Neural crest cell (in vitro differentiated cells): ENCODE results near the gene TEX48. TPM values are rescaled to one million over a fixed set of nuclear protein-coding genes. Genes with fewer than 3 reads are reported as not detected.

Source experiments
- DNase-seq: peaks from one replicate; pipeline ENCODE4 v3.0.0; 2021; ENCODE audit warnings: low read depth, mixed read lengths, low spot score
- H3K27ac Mint-ChIP-seq: one replicate; pipeline ENCODE4 v1.8.0; 2021; ENCODE audit warnings: mild to moderate bottlenecking, mixed read lengths; ENCODE audit not compliant: unreplicated experiment
- H3K27me3 Mint-ChIP-seq: 2 replicates; pipeline ENCODE4 v1.8.0; 2021; ENCODE audit warnings: low read depth, mild to moderate bottlenecking, mixed read lengths
- H3K36me3 Mint-ChIP-seq: 2 replicates; pipeline ENCODE4 v1.8.0; 2021; ENCODE audit warnings: low read depth, mild to moderate bottlenecking, mixed read lengths
- H3K4me1 Mint-ChIP-seq: 2 replicates; pipeline ENCODE4 v1.8.0; 2021; ENCODE audit warnings: mixed read lengths
- H3K4me3 Mint-ChIP-seq: one replicate; pipeline ENCODE4 v1.8.0; 2021; ENCODE audit warnings: mild to moderate bottlenecking, mixed read lengths
- H3K9me3 Mint-ChIP-seq: 2 replicates; pipeline ENCODE4 v1.8.0; 2021; ENCODE audit warnings: mixed read lengths
- CTCF ChIP-seq: fragments of 200-600 bp; sonication (generic); conservative IDR thresholded peaks from 2 replicates; pipeline ENCODE4 v1.5.0; 2021; ENCODE audit warnings: antibody characterized with exemption, mild to moderate bottlenecking
- total RNA-seq: library from RNA; stranded (reverse); gene quantifications from 2 replicates; pipeline ENCODE4 v1.2.1, GENCODE V29; 2021

TEX48 gene
- total RNA-seq, 1 donor from 2014 or later: not detected

- H3K27ac Mint-ChIP-seq: no peak overlapping the region
These were observed 29.0 kb downstream of the TEX48 start for GRCh38 chr9:114652776-114653555.

GRCh38 chr9:114643896-114644295 lies 38.1 kb downstream of the TEX48 start:
- TF ChIP-seq CTCF: no peak
- Mint-ChIP-seq H3K36me3 (peaks cover 14% of the 10 kb centered on the region), H3K27me3 (no peaks in the 10 kb centered on the region), H3K4me3 (no peak overlapping the region), H3K27ac (no peak overlapping the region), H3K4me1 (no peaks in the 10 kb centered on the region), H3K9me3 (peaks cover 5% of the 10 kb centered on the region)
- DNase-seq: no peak

More at GRCh38 chr9:114652776-114653555, 29.0 kb downstream of the TEX48 start:
- no peaks in the 10 kb centered on the region for H3K9me3 Mint-ChIP-seq
- TF ChIP-seq CTCF: no peak
- H3K36me3 Mint-ChIP-seq: no peaks in the 10 kb centered on the region
- peaks cover 3% of the 10 kb centered on the region for H3K27me3 Mint-ChIP-seq
- no peak overlapping the region for H3K4me3 Mint-ChIP-seq
- H3K4me1 Mint-ChIP-seq: no peaks in the 10 kb centered on the region
- DNase-seq: no peak

DNA sequence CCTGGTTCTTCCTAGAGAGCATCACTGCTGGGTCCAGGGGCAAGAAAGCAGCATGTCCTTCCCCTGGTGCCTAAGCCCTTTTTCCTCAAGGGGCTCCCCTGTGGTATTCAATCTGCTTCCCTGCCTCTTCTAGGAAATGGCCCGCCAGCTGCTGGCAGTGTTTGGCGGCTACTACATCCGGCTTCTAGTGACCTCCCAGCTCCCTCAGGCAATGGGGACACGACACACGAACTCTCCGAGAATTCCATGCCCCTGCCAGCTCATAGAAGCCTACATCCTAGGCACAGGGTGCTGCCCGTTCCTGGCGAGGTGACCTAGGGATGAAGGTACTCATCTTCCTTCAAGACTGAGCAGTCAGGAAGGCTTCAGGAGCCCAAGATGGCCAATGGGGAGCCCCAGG lies 39.0 kb downstream of the TEX48 start:
- no peak for DNase-seq
- TF ChIP-seq CTCF: no peak
- Mint-ChIP-seq H3K9me3 (peaks cover 5% of the 10 kb centered on the region), H3K4me3 (no peak overlapping the region), H3K4me1 (no peaks in the 10 kb centered on the region), H3K27me3 (no peaks in the 10 kb centered on the region), H3K36me3 (peaks cover 14% of the 10 kb centered on the region), H3K27ac (no peak overlapping the region)

- no peak for DNase-seq
- H3K9me3 Mint-ChIP-seq: peaks cover 1% of the 10 kb centered on the region
- TF ChIP-seq CTCF: no peak
- H3K36me3 Mint-ChIP-seq: peaks cover 10% of the 10 kb centered on the region
- no peak overlapping the region for H3K4me3 Mint-ChIP-seq
- H3K4me1 Mint-ChIP-seq: no peaks in the 10 kb centered on the region
- no peaks in the 10 kb centered on the region for H3K27me3 Mint-ChIP-seq
- no peak overlapping the region for H3K27ac Mint-ChIP-seq
These were observed 40.0 kb downstream of the TEX48 start for GRCh38 chr9:114641967-114642366.

DNA sequence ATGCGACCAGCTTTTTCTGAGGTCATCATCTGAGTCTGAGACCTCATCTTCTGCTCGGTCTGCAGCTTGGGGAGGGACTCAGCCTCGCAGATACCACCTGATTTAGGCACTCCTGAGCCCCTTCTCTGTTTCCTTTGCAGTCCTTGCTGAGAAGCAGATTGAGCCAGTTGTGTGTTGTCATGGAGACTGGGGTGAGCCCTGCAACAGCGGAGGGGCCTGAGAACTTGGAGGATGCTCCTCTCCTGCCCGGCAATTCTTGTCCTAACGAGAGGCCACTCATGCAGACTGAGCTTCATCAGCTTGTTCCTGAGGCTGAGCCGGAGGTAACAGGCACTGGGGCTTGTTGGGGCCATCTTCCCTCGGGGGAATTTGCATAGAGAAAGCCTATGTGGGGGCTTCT lies 43.6 kb downstream of the TEX48 start:
- H3K9me3 Mint-ChIP-seq: no peaks in the 10 kb centered on the region
- H3K27ac Mint-ChIP-seq: no peak overlapping the region
- no peak overlapping the region for H3K4me3 Mint-ChIP-seq
- H3K36me3 Mint-ChIP-seq: peaks cover 2% of the 10 kb centered on the region
- H3K4me1 Mint-ChIP-seq: no peaks in the 10 kb centered on the region
- TF ChIP-seq CTCF: no peak
- DNase-seq: no peak
- no peaks in the 10 kb centered on the region for H3K27me3 Mint-ChIP-seq
